OCI-LY7 (cell line): Measurements from ENCODE around the gene RNF217. TPM values are rescaled to one million over a fixed set of nuclear protein-coding genes. Genes with fewer than 3 reads are reported as not detected.

ENCODE experiments used
- BruUV-seq: library from RNA; stranded (reverse); fragments of 400-500 nt; replicated peaks from 2 replicates; lab custom pipeline; 2021; lab: Mats Ljungman, UMichigan
- CTCF ChIA-PET: fragments of 300-600 bp; sonication (Branson Sonifier 250); formaldehyde crosslinking; loops from one replicate; lab custom pipeline; 2022; ENCODE audit warnings: antibody characterized with exemption; ENCODE audit not compliant: unreplicated experiment; lab: Charles Lee
- POLR2A ChIA-PET: fragments of 300-600 bp; sonication (Branson Sonifier 250); formaldehyde crosslinking; loops from one replicate; lab custom pipeline; 2022; ENCODE audit warnings: antibody characterized with exemption; lab: Charles Lee
- DNase-seq: peaks from one replicate; pipeline ENCODE4 v3.0.0-alpha.2; 2015; ENCODE audit warnings: low spot score
- H2AFZ ChIP-seq: fragments of 200-600 bp; sonication (generic), shearing (Covaris generic); 2 replicates; pipeline ENCODE4 v1.6.1; 2014; ENCODE audit warnings: mild to moderate bottlenecking, antibody characterized with exemption, low read length, moderate library complexity
- H3K27ac ChIP-seq: fragments of 200-600 bp; sonication (generic); 2 replicates; pipeline ENCODE4 v1.5.1; 2014; ENCODE audit warnings: mixed run types, low read depth, mild to moderate bottlenecking, moderate library complexity, low read length, inconsistent platforms; ENCODE audit not compliant: poor library complexity, severe bottlenecking
- H3K36me3 ChIP-seq: fragments of 200-600 bp; sonication (generic); 2 replicates; pipeline ENCODE4 v1.6.1; 2014; ENCODE audit warnings: mild to moderate bottlenecking, antibody characterized with exemption, low read length, moderate library complexity, mixed read lengths; ENCODE audit not compliant: insufficient read depth
- H3K4me1 ChIP-seq: fragments of 200-600 bp; sonication (generic); 2 replicates; pipeline ENCODE4 v1.5.1; 2014; ENCODE audit warnings: mild to moderate bottlenecking, low read length; ENCODE audit not compliant: insufficient read depth, poor library complexity, severe bottlenecking
- H3K4me2 ChIP-seq: fragments of 200-600 bp; sonication (generic); 2 replicates; pipeline ENCODE4 v1.6.1; 2014; ENCODE audit warnings: mild to moderate bottlenecking, low read length
- H3K4me3 ChIP-seq: fragments of 200-600 bp; sonication (generic); 2 replicates; pipeline ENCODE4 v1.5.1; 2014; ENCODE audit warnings: mild to moderate bottlenecking, low read depth, low read length; ENCODE audit not compliant: poor library complexity, severe bottlenecking
- H3K79me2 ChIP-seq: fragments of 200-600 bp; sonication (generic); 2 replicates; pipeline ENCODE4 v1.6.1; 2016; ENCODE audit warnings: low read depth, mild to moderate bottlenecking, low read length, moderate library complexity, mixed read lengths; ENCODE audit not compliant: insufficient read depth
- H3K9me2 ChIP-seq: fragments of 200-600 bp; sonication (generic); 2 replicates; pipeline ENCODE4 v1.6.1; 2016; ENCODE audit warnings: mild to moderate bottlenecking, low read length, mixed read lengths; ENCODE audit not compliant: insufficient read depth
- H3K9me3 ChIP-seq: fragments of 200-600 bp; sonication (generic); 2 replicates; pipeline ENCODE4 v1.6.1; 2014; ENCODE audit warnings: mild to moderate bottlenecking, mixed run types, low read length, mixed read lengths
- H4K20me1 ChIP-seq: fragments of 200-600 bp; sonication (generic); 2 replicates; pipeline ENCODE4 v1.6.1; 2014; ENCODE audit warnings: mild to moderate bottlenecking, antibody characterized with exemption, low read length, moderate library complexity, mixed read lengths; ENCODE audit not compliant: insufficient read depth
- EZH2phosphoT487 ChIP-seq: fragments of 200-600 bp; sonication (generic); IDR thresholded peaks from 2 replicates; pipeline ENCODE4 v1.6.1; 2018; ENCODE audit warnings: low read depth, borderline replicate concordance, mild to moderate bottlenecking, mixed run types, antibody characterized with exemption, low read length, moderate library complexity, mixed read lengths
- intact Hi-C: fragments of 100-400 bp; cut with micrococcal nuclease; formaldehyde crosslinking; loops from one replicate; pipeline ENCODE4 v1.10.0; 2022; ENCODE audit not compliant: unreplicated experiment
- total RNA-seq, 2 experiments: library from RNA; depleted of rRNA in 1 of 2; stranded (reverse); fragments of >200 nt in 1 of 2; shearing (Covaris generic) in 1 of 2; gene quantifications; 2 replicates each; pipeline ENCODE4 v1.2.3, GENCODE V29; 2014 to 2022
- TF ChIP-seq, protein P1 (sequence below): fragments of 200-600 bp; sonication (generic); conservative IDR thresholded peaks from 2 replicates; pipeline ENCODE4 v1.5.1; 2014; ENCODE audit warnings: mild to moderate bottlenecking, antibody characterized with exemption, low read length, moderate library complexity, mixed read lengths

The RNF217 gene
- total RNA-seq, 2 experiments from 2014 or later = not detected

DNA sequence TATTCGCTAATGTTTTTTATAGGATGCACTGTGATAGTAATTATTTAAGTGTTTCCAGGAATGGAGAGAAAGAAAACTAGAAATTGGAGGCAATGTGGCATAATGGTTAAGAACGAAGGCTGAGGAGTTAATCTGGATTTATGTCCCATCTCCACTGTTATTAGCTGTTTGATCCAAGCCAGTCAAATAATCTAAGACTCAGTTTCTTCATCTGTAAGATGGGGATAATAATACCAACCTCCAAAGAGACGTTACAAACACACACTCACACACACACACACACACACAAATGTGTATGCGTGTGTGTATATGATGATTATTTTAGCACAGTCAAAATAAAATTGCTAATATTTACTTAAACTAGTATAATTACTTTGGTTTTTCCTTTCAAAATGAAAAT lies 154.5 kb downstream of the RNF217 start:
- no peak for DNase-seq
- Histone ChIP-seq H3K4me3 (no peak overlapping the region), H3K4me2 (no peak overlapping the region), H3K4me1 (no peaks in the 10 kb centered on the region), H3K9me3 (peaks cover 2% of the 10 kb centered on the region; the same call in 1 of the 2 replicates), H3K27ac (no peak overlapping the region), H3K36me3 (no peaks in the 10 kb centered on the region), H4K20me1 (no peaks in the 10 kb centered on the region), H3K79me2 (no peaks in the 10 kb centered on the region), H2AFZ (no peak overlapping the region), H3K9me2 (no peaks in the 10 kb centered on the region)
- BruUV-seq = no TSS peak
- POLR2A ChIA-PET = no interaction called here
- CTCF ChIA-PET = no interaction called here
- TF ChIP-seq, protein P1, sequence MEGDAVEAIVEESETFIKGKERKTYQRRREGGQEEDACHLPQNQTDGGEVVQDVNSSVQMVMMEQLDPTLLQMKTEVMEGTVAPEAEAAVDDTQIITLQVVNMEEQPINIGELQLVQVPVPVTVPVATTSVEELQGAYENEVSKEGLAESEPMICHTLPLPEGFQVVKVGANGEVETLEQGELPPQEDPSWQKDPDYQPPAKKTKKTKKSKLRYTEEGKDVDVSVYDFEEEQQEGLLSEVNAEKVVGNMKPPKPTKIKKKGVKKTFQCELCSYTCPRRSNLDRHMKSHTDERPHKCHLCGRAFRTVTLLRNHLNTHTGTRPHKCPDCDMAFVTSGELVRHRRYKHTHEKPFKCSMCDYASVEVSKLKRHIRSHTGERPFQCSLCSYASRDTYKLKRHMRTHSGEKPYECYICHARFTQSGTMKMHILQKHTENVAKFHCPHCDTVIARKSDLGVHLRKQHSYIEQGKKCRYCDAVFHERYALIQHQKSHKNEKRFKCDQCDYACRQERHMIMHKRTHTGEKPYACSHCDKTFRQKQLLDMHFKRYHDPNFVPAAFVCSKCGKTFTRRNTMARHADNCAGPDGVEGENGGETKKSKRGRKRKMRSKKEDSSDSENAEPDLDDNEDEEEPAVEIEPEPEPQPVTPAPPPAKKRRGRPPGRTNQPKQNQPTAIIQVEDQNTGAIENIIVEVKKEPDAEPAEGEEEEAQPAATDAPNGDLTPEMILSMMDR = no peak
- TF ChIP-seq EZH2phosphoT487 = no peak
- intact Hi-C loops = loop anchor here (10.0 kb wide), 1 partner anchor 1312 kb away; the partner anchor contains the start of gene NKAIN2

DNA sequence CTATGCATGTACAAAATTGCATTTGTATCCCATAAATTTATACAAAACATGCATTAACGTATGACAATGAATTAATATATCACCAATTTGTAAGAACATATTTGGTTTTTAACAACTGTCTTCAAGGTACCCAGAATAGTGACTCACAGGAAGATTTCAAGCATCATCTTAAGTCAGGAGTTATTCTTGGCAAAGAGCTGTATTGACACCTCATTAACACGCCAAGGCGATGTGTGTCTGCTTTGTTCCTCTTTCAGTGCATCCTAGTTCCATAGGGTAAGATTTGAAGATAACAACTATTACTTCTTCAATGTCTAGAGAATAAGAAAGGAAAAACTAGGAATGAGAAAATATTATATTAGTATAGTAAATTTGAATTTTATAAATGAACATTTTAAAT lies 155.6 kb downstream of the RNF217 start:
- Histone ChIP-seq H3K79me2 (no peaks in the 10 kb centered on the region), H4K20me1 (no peaks in the 10 kb centered on the region), H3K9me2 (no peaks in the 10 kb centered on the region), H3K4me2 (no peak overlapping the region), H3K9me3 (no peaks in the 10 kb centered on the region), H3K4me3 (no peak overlapping the region), H3K4me1 (no peaks in the 10 kb centered on the region), H2AFZ (no peak overlapping the region), H3K36me3 (no peaks in the 10 kb centered on the region), H3K27ac (no peak overlapping the region)
- ChIA-PET CTCF (no interaction called here), POLR2A (no interaction called here)
- no peak for DNase-seq
- TF ChIP-seq, protein P1 = no peak
- no peak for TF ChIP-seq EZH2phosphoT487
- BruUV-seq = no TSS peak
- intact Hi-C loops = loop anchor here (10.0 kb wide), 1 partner anchor 1313 kb away; the partner anchor contains the start of gene NKAIN2

DNA sequence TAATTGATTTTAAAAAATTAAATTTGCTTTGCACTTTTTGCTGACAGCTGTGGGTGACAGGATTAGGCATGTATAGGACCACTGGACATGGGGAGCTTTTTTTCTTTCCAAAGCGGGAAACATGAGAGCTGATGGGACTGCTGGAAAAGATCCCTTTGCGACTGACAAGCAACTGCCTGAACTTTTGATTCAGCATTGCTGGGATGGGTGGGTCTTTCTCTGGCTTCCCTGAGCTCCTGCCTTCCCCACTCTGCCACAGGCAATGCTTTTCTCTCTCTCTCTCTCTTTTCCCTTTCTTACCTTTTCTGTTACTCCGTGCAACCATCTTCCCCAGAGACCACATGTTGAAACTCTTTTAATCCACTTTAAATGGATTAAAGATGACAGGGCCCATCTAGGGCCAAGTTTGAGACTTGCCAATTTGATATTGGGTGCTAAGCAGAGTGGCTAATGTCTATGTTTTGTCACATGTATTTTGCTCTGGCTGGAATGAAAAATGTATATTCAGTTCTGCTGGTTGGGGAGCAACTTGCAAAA lies 157.9 kb downstream of the RNF217 start:
- BruUV-seq = no TSS peak
- Histone ChIP-seq H3K79me2 (no peaks in the 10 kb centered on the region), H3K27ac (no peak overlapping the region), H3K9me3 (no peaks in the 10 kb centered on the region), H3K9me2 (no peaks in the 10 kb centered on the region), H2AFZ (no peak overlapping the region), H3K4me3 (no peak overlapping the region), H3K36me3 (no peaks in the 10 kb centered on the region), H3K4me2 (no peak overlapping the region), H3K4me1 (no peaks in the 10 kb centered on the region), H4K20me1 (no peaks in the 10 kb centered on the region)
- CTCF ChIA-PET = no interaction called here
- intact Hi-C loops = no loop called here
- TF ChIP-seq, protein P1 = no peak
- TF ChIP-seq EZH2phosphoT487 = no peak
- no peak for DNase-seq
- POLR2A ChIA-PET = interaction anchor here (0.5 kb wide), 1 partner anchor 17 kb away, joined by 3 read pairs; no protein-coding TSS in a partner anchor
